HFFc6 (cell line): ENCODE measurements around the gene CACTIN. TPM values are rescaled to one million over a fixed set of nuclear protein-coding genes. Genes with fewer than 3 reads are reported as not detected.
A peak's percentile ranks its signal among the peaks of the same experiment; 100 is the strongest.

Experiments
- DNase-seq: peaks from one replicate; pipeline ENCODE4 v3.0.0-alpha.2; 2018
- H3K27ac Mint-ChIP-seq: 2 replicates; pipeline ENCODE4 v1.8.0; 2020; ENCODE audit warnings: mild to moderate bottlenecking, mixed read lengths
- H3K27me3 Mint-ChIP-seq: 2 replicates; pipeline ENCODE4 v1.8.0; 2021; ENCODE audit warnings: mild to moderate bottlenecking, moderate library complexity, mixed read lengths; ENCODE audit not compliant: insufficient read depth
- H3K36me3 Mint-ChIP-seq: 2 replicates; pipeline ENCODE4 v1.8.0; 2021; ENCODE audit warnings: low read depth, mixed read lengths
- H3K4me1 Mint-ChIP-seq: 2 replicates; pipeline ENCODE4 v1.8.0; 2020; ENCODE audit warnings: low read depth, mixed read lengths
- H3K4me3 Mint-ChIP-seq: 2 replicates; pipeline ENCODE4 v1.8.0; 2020; ENCODE audit warnings: mild to moderate bottlenecking, moderate library complexity, mixed read lengths
- H3K9me3 Mint-ChIP-seq: 2 replicates; pipeline ENCODE4 v1.8.0; 2020; ENCODE audit warnings: mild to moderate bottlenecking, mixed read lengths
- CTCF ChIP-seq: fragments of 200-600 bp; sonication (generic); IDR thresholded peaks from 2 replicates; pipeline ENCODE4 v1.5.0; 2021; ENCODE audit warnings: antibody characterized with exemption, mild to moderate bottlenecking
- total RNA-seq, 6 experiments: library from RNA; stranded (reverse); fragmentation: NEBNext Ultra II Directional; extraction: Animal tissue kit (Norgen Biotek cat#: 25700); gene quantifications; 2 replicates in 1 of 6; 3 replicates in 5 of 6; pipeline ENCODE4 v1.2.3, GENCODE V29; 2021

CACTIN gene
- total RNA-seq, 6 experiments from 2014 or later: 22.7 to 25.3 (median 24.9) TPM

- peaks cover 44% of the 10 kb centered on the region for H3K4me1 Mint-ChIP-seq
- no peak for DNase-seq
- H3K27ac Mint-ChIP-seq: peak overlapping the region; percentile 98
- H3K9me3 Mint-ChIP-seq: no peaks in the 10 kb centered on the region
- H3K27me3 Mint-ChIP-seq: peaks cover 6% of the 10 kb centered on the region
- peaks cover 6% of the 10 kb centered on the region; the same call in 1 of the 2 replicates for H3K36me3 Mint-ChIP-seq
- no peak for TF ChIP-seq CTCF
- no peak overlapping the region for H3K4me3 Mint-ChIP-seq
Observed at GRCh38 chr19:3672575-3672948, 46.0 kb upstream of the CACTIN start.

- peak; percentile 58 for TF ChIP-seq CTCF
- Mint-ChIP-seq H3K27ac (peak overlapping the region; percentile 98), H3K9me3 (no peaks in the 10 kb centered on the region), H3K4me3 (peak overlapping the region; percentile 81; the same call in 1 of the 2 replicates), H3K27me3 (peaks cover 6% of the 10 kb centered on the region), H3K36me3 (peaks cover 6% of the 10 kb centered on the region; the same call in 1 of the 2 replicates), H3K4me1 (peaks cover 44% of the 10 kb centered on the region)
- DNase-seq: peak; percentile 54
Observed at GRCh38 chr19:3671680-3672574, 45.3 kb upstream of the CACTIN start.

GRCh38 chr19:3670796-3671679, 44.4 kb upstream of the CACTIN start:
- Mint-ChIP-seq H3K4me3 (peak overlapping the region; percentile 81), H3K27me3 (peaks cover 6% of the 10 kb centered on the region), H3K9me3 (no peaks in the 10 kb centered on the region), H3K27ac (peak overlapping the region; percentile 98), H3K36me3 (peaks cover 6% of the 10 kb centered on the region; the same call in 1 of the 2 replicates), H3K4me1 (peaks cover 48% of the 10 kb centered on the region)
- no peak for TF ChIP-seq CTCF
- DNase-seq: peak; percentile 55

- H3K4me1 Mint-ChIP-seq: peaks cover 49% of the 10 kb centered on the region
- H3K4me3 Mint-ChIP-seq: peak overlapping the region; percentile 81
- peak overlapping the region; percentile 98 for H3K27ac Mint-ChIP-seq
- peak; percentile 95 for DNase-seq
- peaks cover 6% of the 10 kb centered on the region for H3K27me3 Mint-ChIP-seq
- TF ChIP-seq CTCF: 0 out of 2 replicates have a peak, but pooled peaks have one; percentile 21
- no peaks in the 10 kb centered on the region for H3K9me3 Mint-ChIP-seq
- H3K36me3 Mint-ChIP-seq: peaks cover 6% of the 10 kb centered on the region; the same call in 1 of the 2 replicates
Observed at GRCh38 chr19:3669947-3670795, 43.6 kb upstream of the CACTIN start.
